Activated T-helper 1 cell treated with anti-CD3 and anti-CD28 coated beads, Interleukin-2, amount 50 U/mL, for 16 hours (primary cell): ENCODE data around the gene ADRA2A.

ENCODE experiments used
- DNase-seq, 2 donors: peaks; one replicate each; pipeline ENCODE4 v3.0.0-alpha.2; 2020; ENCODE audit warnings: low read depth in 1 of 2, low spot score in 1 of 2

The ADRA2A gene

DNA sequence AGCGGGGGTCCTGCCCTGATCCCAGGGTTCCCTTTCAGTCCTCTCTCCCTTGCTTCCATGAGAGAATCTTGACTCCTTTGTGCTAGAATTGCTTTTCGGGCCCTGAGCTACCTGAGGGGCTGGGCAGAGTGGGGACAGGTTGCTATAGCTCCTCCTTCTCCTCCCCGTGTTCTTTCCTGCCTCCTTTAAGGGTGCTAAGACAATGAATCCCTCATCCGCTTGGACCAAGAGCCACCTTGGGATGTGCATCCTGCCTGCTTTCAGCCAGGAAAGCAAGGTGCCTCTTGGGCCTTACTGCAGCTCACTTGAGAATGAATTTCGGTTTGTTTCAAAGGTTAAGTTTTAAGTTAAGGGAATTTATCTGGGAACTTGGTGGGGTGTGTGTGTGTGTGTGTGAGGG lies 53.6 kb downstream of the ADRA2A start:
- DNase-seq, result no peak
